Measurements from ENCODE around the gene KIAA1958.

Gene KIAA1958

DNA sequence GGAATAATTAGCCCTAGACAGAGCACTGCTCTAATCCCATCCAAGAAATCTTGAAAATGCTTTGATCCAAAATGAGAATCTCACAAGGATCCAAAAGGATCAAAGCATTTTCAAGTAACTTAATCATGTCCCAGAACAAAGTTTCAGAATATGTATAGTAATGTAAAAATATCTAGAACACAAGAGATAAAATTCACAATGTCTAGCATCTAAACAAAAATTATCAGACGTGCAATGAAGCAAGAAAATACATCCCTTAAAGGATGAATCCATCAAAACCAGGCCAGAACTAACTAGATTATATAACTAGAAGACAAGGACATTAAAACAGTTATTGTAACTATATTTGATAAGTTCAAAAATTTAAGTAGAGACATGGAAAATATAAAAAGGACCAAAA is 162.0 kb downstream of the KIAA1958 start:
- no peak overlapping the region for H3K4me3 ChIP-seq (ENCODE audit: low read depth, low read length)
- in situ Hi-C loops (cut with HindIII; ENCODE audit: low sequenced_read_pairs), result no loop called here
- TF ChIP-seq, protein P1, sequence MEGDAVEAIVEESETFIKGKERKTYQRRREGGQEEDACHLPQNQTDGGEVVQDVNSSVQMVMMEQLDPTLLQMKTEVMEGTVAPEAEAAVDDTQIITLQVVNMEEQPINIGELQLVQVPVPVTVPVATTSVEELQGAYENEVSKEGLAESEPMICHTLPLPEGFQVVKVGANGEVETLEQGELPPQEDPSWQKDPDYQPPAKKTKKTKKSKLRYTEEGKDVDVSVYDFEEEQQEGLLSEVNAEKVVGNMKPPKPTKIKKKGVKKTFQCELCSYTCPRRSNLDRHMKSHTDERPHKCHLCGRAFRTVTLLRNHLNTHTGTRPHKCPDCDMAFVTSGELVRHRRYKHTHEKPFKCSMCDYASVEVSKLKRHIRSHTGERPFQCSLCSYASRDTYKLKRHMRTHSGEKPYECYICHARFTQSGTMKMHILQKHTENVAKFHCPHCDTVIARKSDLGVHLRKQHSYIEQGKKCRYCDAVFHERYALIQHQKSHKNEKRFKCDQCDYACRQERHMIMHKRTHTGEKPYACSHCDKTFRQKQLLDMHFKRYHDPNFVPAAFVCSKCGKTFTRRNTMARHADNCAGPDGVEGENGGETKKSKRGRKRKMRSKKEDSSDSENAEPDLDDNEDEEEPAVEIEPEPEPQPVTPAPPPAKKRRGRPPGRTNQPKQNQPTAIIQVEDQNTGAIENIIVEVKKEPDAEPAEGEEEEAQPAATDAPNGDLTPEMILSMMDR (IDR thresholded peaks at IDR 0.05; ENCODE audit: low read depth, low read length, missing control alignments), result no peak
- DNase-seq (ENCODE audit: low read depth), result no peak

DNA sequence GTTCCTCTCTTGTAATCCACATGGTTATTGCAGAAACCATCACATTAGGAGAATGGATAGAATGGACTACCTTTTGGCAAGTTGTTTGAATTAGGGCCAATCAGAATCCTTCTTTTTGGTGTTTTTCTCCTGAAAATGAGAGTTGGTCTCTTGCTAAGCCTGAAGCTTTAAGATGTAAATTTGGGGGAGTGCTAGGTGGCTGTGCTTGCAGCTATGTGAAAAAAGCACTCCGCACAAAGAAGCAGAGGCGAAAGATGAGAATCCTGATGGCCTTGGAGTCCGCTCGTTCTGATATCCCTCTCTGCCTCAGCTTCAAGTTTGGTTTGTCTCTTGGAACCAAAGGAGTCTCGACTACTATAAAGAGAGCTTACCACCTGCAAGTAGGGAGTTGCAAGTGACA is 167.7 kb downstream of the KIAA1958 start:
- DNase-seq (ENCODE audit: low read depth), result no peak
- TF ChIP-seq, protein P1 (IDR thresholded peaks at IDR 0.05; ENCODE audit: low read depth, low read length, missing control alignments), result no peak
- in situ Hi-C loops (cut with HindIII; ENCODE audit: low sequenced_read_pairs), result no loop called here
- H3K4me3 ChIP-seq (ENCODE audit: low read depth, low read length), result no peak overlapping the region

DNA sequence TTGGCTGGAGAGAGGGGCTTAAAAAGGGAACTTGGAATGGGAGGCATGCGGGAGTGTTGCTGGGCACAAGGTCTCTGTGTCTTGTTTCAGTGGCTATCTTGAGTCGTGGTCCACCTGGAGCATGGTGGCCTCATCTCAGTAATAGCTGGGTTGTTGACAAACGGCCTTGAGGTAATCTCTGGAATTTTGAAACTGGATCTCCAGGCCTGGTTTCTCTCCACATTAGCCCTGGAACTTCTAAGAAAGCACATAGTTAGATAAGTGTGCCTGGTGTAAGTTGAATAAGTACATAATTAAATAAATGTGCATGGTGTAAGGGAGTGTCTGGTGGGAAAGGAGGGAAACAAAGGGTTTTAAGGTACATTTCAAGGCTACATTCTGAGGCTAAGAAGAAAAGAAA is 169.0 kb downstream of the KIAA1958 start:
- TF ChIP-seq, protein P1 (IDR thresholded peaks at IDR 0.05; ENCODE audit: low read depth, low read length, missing control alignments), result no peak
- DNase-seq (ENCODE audit: low read depth), result no peak
- in situ Hi-C loops (cut with HindIII; ENCODE audit: low sequenced_read_pairs), result no loop called here
- no peak overlapping the region for H3K4me3 ChIP-seq (ENCODE audit: low read depth, low read length)

DNA sequence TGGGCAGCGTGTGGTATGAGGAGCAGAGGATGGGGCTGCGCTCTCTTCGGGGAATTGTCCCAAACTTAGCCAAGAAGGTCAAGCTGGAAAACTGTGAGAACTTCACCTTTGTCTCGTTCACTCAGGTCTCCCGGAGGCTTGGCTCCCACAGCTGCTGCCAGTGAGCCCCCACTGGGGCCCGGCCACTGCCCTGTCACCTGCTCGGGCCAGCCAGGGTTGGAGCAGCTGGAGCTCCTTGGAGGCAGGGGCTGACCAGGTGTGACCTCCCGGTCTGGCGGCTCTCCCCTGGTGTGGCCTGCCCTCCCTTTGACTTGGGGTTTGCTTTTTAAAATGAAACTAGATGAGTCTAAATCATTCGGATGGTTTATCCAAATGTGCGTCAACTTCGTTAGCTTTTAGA is 173.3 kb downstream of the KIAA1958 start:
- in situ Hi-C loops (cut with HindIII; ENCODE audit: low sequenced_read_pairs), result no loop called here
- TF ChIP-seq, protein P1 (IDR thresholded peaks at IDR 0.05; ENCODE audit: low read depth, low read length, missing control alignments), result no peak
- no peak overlapping the region for H3K4me3 ChIP-seq (ENCODE audit: low read depth, low read length)
- DNase-seq (ENCODE audit: low read depth), result no peak

DNA sequence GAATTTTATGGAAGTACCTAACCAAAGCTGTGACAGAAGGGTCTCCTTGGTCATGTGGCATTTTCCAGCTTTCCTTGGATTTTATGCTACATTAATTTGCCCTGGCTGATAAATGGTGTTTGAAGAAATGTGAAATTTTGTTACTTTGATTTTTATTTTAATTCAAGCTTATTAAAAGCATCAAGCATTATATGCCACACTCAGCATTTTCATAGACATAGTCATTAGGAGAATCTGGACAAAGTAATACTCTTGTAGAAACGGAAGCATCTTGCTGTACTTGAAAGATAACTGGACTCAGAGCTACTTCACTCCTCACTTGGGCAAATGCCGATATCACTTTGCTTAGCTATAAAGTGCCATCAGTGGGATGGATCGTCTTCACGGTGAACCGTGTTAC is 177.1 kb downstream of the KIAA1958 start:
- H3K4me3 ChIP-seq (ENCODE audit: low read depth, low read length), result no peak overlapping the region
- in situ Hi-C loops (cut with HindIII; ENCODE audit: low sequenced_read_pairs), result no loop called here
- DNase-seq (ENCODE audit: low read depth), result no peak
- TF ChIP-seq, protein P1 (IDR thresholded peaks at IDR 0.05; ENCODE audit: low read depth, low read length, missing control alignments), result no peak

DNA sequence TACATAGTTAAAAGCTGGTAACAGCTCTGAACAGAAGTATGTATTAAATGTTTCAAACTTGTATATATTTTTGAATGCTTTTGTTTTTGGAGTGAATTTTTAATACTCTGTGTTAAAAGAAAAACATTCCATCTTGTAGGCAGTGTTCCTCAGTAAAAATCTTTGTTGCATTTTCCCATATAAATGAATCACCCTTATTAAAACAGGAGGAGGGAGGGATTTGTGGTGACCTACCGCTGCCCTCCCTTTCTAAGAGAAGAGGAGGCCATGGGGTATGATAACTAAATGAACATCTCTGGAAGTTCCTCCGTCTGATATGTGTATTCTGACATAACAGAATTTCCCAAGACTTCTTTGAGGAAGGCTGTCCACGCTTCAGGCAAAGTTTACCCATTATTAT is 177.9 kb downstream of the KIAA1958 start:
- H3K4me3 ChIP-seq (ENCODE audit: low read depth, low read length), result no peak overlapping the region
- in situ Hi-C loops (cut with HindIII; ENCODE audit: low sequenced_read_pairs), result no loop called here
- TF ChIP-seq, protein P1 (IDR thresholded peaks at IDR 0.05; ENCODE audit: low read depth, low read length, missing control alignments), result no peak
- DNase-seq (ENCODE audit: low read depth), result no peak

DNA sequence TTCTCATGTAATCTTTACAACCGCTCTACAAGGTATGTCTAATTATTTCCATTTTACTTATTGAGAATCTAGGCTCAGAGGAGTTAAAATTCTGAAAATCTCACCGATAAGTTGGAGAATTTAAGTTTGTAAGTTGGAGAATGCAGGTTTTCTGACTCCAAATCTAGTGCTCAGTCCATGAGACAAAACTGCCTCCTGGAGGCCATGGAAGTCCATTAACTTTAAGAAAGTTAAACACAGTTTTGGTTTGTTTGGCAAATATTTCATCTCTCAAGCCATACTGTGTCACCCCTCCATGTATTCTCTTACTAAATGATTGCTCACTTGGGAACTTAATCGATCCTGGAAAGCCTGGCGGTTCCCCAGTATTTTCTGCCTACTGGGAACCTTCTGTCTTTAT is 178.7 kb downstream of the KIAA1958 start:
- no peak for DNase-seq (ENCODE audit: low read depth)
- no peak overlapping the region for H3K4me3 ChIP-seq (ENCODE audit: low read depth, low read length)
- TF ChIP-seq, protein P1 (IDR thresholded peaks at IDR 0.05; ENCODE audit: low read depth, low read length, missing control alignments), result no peak
- in situ Hi-C loops (cut with HindIII; ENCODE audit: low sequenced_read_pairs), result no loop called here
